BLaER1 (cell line): ENCODE results near the gene RBPJ.
"Not testable (repeated sequence)": the region's sequence is repeated elsewhere in the genome, so short reads cannot be mapped to it uniquely, and the experiment has no call there.

Experiments
- H3K27ac ChIP-seq: shearing (Covaris generic); formaldehyde crosslinking; 2 replicates; pipeline ENCODE4 v1.8.1; 2022
- H3K27me3 ChIP-seq: shearing (Covaris generic); formaldehyde crosslinking; 2 replicates; pipeline ENCODE4 v1.8.1; 2022
- H3K36me3 ChIP-seq: shearing (Covaris generic); formaldehyde crosslinking; 2 replicates; pipeline ENCODE4 v1.8.1; 2022
- H3K4me1 ChIP-seq: shearing (Covaris generic); formaldehyde crosslinking; 2 replicates; pipeline ENCODE4 v1.8.1; 2022
- H3K4me2 ChIP-seq: shearing (Covaris generic); formaldehyde crosslinking; 2 replicates; pipeline ENCODE4 v1.8.1; 2022
- H3K4me3 ChIP-seq: shearing (Covaris generic); formaldehyde crosslinking; 2 replicates; pipeline ENCODE4 v1.8.1; 2022
- H3K9ac ChIP-seq: shearing (Covaris generic); formaldehyde crosslinking; 2 replicates; pipeline ENCODE4 v1.8.1; 2022
- H3K9me3 ChIP-seq: shearing (Covaris generic); formaldehyde crosslinking; 2 replicates; pipeline ENCODE4 v1.8.1; 2022
- H4K20me1 ChIP-seq: shearing (Covaris generic); formaldehyde crosslinking; 2 replicates; pipeline ENCODE4 v1.8.1; 2022
- Cebpa-rat ChIP-seq: shearing (Covaris generic); IDR thresholded peaks from 2 replicates; pipeline ENCODE4 v1.8.1; 2022

Gene RBPJ

GRCh38 chr4:26300314-26301307 lies 20.2 kb upstream of the RBPJ start:
- H3K36me3 ChIP-seq, result no peaks in the 10 kb centered on the region
- TF ChIP-seq Cebpa-rat, result no peak
- H3K4me3 ChIP-seq, result no peak overlapping the region
- no peaks in the 10 kb centered on the region for H3K27me3 ChIP-seq
- 0 out of 2 replicates have a peak, but pooled peaks cover 4% of the 10 kb centered on the region for H3K9me3 ChIP-seq
- H3K9ac ChIP-seq, result no peak overlapping the region
- H3K4me1 ChIP-seq, result no peaks in the 10 kb centered on the region
- no peak overlapping the region for H3K27ac ChIP-seq
- H3K4me2 ChIP-seq, result no peak overlapping the region
- no peaks in the 10 kb centered on the region for H4K20me1 ChIP-seq

DNA sequence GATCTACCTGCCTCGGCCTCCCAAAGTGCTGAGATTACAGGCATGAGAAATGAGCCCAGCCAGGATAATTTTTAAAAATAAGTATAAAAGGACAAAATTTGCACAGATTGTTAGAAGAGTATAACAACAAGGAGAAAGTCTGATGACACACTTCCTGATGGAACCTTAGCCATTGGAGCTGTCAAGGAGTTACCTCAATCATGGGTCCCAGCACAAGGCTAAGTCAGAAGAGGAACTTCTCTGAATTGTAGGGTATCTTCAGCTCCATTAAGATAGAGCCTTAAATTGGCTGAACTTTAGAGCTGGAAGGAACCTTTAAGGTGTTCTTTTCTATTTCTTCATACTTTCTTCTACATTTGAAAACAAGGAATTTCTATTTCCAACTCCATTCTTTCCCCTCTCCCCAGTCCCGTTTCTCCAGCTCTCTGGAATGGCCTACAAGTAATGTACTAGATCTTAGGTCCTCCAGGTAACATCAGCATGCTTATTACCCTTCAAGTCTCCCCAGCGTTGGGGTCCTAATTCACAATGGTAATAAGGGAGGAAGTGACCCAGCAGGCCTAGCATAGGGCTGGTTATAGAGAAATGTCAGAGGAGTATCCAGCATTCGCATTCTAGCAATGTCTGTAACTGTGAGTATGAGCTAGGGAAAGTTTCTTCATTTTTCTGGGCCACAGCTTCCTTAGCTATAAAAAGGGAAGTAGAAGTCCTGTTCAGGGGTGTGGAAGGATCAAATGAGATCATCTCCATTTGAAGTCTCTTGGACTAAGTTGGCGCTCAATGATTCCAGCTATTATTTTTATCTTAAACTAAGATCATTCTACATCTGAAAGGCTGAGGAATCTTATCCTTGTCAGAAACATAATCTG lies 18.5 kb upstream of the RBPJ start:
- Histone ChIP-seq H3K9ac (no peak overlapping the region), H3K4me3 (no peak overlapping the region), H3K9me3 (0 out of 2 replicates have a peak, but pooled peaks cover 4% of the 10 kb centered on the region), H3K4me2 (no peak overlapping the region), H3K27me3 (no peaks in the 10 kb centered on the region), H4K20me1 (no peaks in the 10 kb centered on the region), H3K4me1 (no peaks in the 10 kb centered on the region), H3K27ac (no peak overlapping the region), H3K36me3 (no peaks in the 10 kb centered on the region)
- no peak for TF ChIP-seq Cebpa-rat

- Histone ChIP-seq H3K4me2 (no peak overlapping the region), H4K20me1 (no peaks in the 10 kb centered on the region), H3K4me1 (no peaks in the 10 kb centered on the region), H3K4me3 (no peak overlapping the region), H3K27me3 (no peaks in the 10 kb centered on the region), H3K9ac (no peak overlapping the region), H3K36me3 (no peaks in the 10 kb centered on the region), H3K9me3 (0 out of 2 replicates have a peak, but pooled peaks cover 4% of the 10 kb centered on the region), H3K27ac (no peak overlapping the region)
- no peak for TF ChIP-seq Cebpa-rat
Observed at GRCh38 chr4:26303008-26303407, 17.8 kb upstream of the RBPJ start.

DNA sequence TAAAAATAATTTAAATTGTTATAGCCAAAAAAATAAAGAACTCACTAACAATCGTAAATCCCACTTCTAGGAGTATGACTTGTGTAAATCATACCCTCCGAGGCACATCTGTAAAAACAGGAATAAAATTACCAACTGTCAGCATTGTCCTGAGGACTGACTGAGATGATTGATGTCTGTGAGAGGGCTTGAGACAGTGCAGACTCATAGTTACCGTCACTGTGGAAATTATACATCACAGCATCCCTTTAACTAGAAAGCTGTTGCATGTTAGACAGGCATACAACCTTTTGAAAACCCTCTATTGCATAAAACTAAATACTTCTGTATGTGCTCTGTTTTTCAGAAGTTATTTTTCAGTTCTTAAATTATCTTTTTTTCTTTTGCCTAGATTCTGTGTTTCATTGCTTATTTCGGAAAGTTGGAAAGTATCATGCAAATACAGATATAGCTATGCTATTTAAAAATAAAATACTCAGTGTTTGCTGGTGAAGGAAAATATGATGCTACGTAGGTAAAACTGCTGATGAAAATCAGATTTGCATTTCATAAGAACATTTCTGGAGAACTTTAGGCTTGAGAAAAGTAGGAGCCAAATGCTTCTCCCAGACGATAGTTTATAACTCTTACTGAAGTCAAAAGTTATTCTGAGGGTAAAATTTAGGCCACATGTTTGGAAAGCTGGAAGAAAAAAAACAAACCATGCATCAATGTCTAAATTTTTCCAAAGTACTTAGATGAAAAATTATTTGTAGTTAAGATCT lies 13.6 kb upstream of the RBPJ start:
- H3K36me3 ChIP-seq, result no peaks in the 10 kb centered on the region
- peaks cover under 1% of the 10 kb centered on the region; the same call in 1 of the 2 replicates for H3K4me1 ChIP-seq
- no peak overlapping the region for H3K4me3 ChIP-seq
- no peaks in the 10 kb centered on the region for H4K20me1 ChIP-seq
- no peak overlapping the region for H3K27ac ChIP-seq
- H3K9ac ChIP-seq, result no peak overlapping the region
- no peak overlapping the region for H3K4me2 ChIP-seq
- no peaks in the 10 kb centered on the region for H3K9me3 ChIP-seq
- H3K27me3 ChIP-seq, result no peaks in the 10 kb centered on the region
- TF ChIP-seq Cebpa-rat, result no peak

- Histone ChIP-seq H3K4me3 (no peak overlapping the region), H3K27me3 (no peaks in the 10 kb centered on the region), H3K9me3 (peaks cover 7% of the 10 kb centered on the region; the same call in 1 of the 2 replicates), H3K4me2 (no peak overlapping the region), H4K20me1 (no peaks in the 10 kb centered on the region), H3K9ac (no peak overlapping the region), H3K4me1 (peaks cover 7% of the 10 kb centered on the region), H3K27ac (no peak overlapping the region), H3K36me3 (no peaks in the 10 kb centered on the region)
- TF ChIP-seq Cebpa-rat, result no peak
Observed at GRCh38 chr4:26308568-26308967, 12.2 kb upstream of the RBPJ start.

DNA sequence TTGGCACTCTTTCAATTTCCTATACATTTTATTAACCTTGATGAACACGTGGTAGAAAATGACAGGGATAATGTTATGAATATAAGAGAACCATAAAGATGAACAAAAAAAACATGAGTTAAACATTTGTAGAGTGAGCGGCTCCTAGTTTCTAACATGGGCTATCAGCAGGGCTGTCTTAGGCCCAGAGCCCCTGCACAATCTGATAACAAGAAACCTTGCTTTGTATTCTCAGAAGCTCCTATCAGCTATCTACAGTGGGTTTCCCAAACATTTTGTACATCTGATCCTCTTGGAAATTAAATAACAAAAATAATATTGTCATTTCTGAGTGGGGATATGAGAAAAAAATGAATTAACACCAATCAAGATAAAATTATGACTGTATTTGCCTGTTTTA lies 10.6 kb upstream of the RBPJ start:
- Histone ChIP-seq H3K4me1 (peaks cover 7% of the 10 kb centered on the region), H3K9ac (no peak overlapping the region), H3K4me2 (no peak overlapping the region), H3K36me3 (no peaks in the 10 kb centered on the region), H3K4me3 (no peak overlapping the region), H3K27me3 (no peaks in the 10 kb centered on the region), H4K20me1 (no peaks in the 10 kb centered on the region), H3K9me3 (peaks cover 19% of the 10 kb centered on the region), H3K27ac (no peak overlapping the region)
- TF ChIP-seq Cebpa-rat, result no peak

DNA sequence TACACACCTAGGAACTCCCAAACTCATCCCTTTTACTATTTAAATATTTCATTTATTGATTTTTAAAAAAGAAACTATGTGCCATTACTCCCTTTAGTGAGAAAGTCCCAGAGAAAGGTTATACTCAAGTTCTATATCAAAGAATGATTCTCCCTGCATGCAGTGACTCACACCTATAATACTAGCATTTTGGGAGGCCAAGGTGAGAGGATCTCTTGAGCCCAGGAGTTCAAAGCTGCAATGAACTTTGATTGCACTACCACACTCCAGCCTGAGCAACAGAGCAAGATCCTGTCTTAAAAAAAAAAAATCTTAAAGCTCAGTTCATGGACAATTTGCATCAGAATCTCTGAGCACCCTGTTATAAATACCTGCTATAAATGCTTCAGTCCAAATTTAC lies 9.2 kb upstream of the RBPJ start:
- Histone ChIP-seq H3K36me3 (no peaks in the 10 kb centered on the region), H3K27me3 (no peaks in the 10 kb centered on the region), H3K9ac (no peak overlapping the region), H4K20me1 (no peaks in the 10 kb centered on the region), H3K4me2 (no peak overlapping the region), H3K4me1 (peaks cover 7% of the 10 kb centered on the region), H3K9me3 (peaks cover 26% of the 10 kb centered on the region), H3K27ac (no peak overlapping the region), H3K4me3 (no peak overlapping the region)
- no peak for TF ChIP-seq Cebpa-rat

DNA sequence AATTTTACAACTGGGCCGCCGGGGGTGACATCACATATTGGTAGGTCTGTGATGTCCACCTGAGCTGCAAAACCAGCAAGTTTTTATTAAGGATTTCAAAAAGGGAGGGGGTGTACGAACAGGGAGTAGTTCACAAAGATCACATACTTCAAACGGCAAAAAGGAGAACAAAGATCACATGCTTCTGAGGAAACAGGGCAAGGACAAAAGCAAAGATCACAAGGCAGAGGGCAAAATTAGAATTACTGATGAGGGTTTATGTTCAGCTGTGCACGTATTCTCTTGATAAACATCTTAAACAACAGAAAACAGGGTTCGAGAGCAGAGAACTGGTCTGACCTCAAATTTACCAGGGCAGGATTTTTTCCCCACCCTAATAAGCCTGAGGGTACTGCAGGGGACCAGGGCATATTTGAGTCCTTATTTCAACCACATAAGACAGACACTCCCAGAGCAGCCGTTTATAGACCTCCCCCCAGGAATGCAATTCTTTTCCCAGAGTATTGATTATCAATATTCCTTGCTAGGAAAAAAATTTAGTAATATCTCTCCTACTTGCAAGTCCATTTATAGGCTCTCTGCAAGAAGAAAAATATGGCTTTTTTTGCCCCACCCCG lies 5.4 kb upstream of the RBPJ start:
- not testable (repeated sequence) for H3K27me3 ChIP-seq, H3K36me3 ChIP-seq, H3K4me2 ChIP-seq, H3K9ac ChIP-seq, H3K4me3 ChIP-seq, H3K27ac ChIP-seq, H4K20me1 ChIP-seq
- Histone ChIP-seq H3K4me1 (peaks cover 17% of the 10 kb centered on the region), H3K9me3 (peaks cover 34% of the 10 kb centered on the region)

DNA sequence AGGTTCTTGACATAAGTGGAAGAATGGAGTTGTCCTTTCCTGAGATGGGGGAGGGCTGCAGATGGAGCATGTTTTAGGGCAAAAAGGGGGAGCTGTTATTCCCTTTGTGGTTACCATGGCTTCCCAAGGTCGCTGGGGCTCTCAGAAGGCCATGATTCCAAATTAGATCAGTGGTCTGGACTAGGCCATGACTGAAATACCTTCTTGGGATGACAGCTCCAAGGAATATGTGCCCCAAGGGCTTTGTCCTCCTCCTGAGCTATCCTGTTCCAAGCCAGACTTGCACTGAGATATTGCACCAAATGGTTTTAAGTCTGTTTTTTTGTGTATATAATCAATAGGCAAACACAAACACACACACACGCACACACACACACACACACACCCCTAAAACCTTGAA lies 3.0 kb upstream of the RBPJ start:
- no peak overlapping the region for H3K4me2 ChIP-seq
- peaks cover 34% of the 10 kb centered on the region for H3K9me3 ChIP-seq
- no peaks in the 10 kb centered on the region for H3K36me3 ChIP-seq
- H4K20me1 ChIP-seq, result peaks cover 15% of the 10 kb centered on the region
- peaks cover 19% of the 10 kb centered on the region for H3K4me1 ChIP-seq
- no peak overlapping the region for H3K27ac ChIP-seq
- H3K27me3 ChIP-seq, result no peaks in the 10 kb centered on the region
- H3K4me3 ChIP-seq, result no peak overlapping the region
- TF ChIP-seq Cebpa-rat, result no peak
- H3K9ac ChIP-seq, result no peak overlapping the region
